ENCODE measurements around the gene FGFBP1.
"Not testable (repeated sequence)": the region's sequence is repeated elsewhere in the genome, so short reads cannot be mapped to it uniquely, and the experiment has no call there.

The FGFBP1 gene

DNA sequence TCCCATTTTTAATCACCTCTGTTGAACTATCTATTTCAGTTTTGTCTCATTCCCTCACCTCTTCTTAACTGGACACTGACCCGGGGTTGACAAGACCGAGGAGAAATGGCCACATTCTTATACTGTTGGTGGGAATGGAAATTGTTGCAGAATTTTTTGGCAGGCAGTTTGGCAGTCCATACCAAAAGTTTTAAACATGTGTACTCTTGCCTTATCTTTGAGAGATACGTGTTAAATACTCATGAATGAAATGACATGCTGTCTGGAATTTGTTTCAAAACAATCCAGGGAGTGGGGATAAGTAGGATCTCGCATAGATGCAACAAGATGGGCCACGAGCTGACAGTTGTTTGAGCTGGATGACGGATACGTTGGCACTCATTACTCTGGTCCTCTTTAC is 12.1 kb downstream of the FGFBP1 start:
- no peak overlapping the region for H3K4me3 ChIP-seq (ENCODE audit: low read length)
- peak; percentile 70 for DNase-seq (ENCODE audit: low read depth)
- TF ChIP-seq, protein P1, sequence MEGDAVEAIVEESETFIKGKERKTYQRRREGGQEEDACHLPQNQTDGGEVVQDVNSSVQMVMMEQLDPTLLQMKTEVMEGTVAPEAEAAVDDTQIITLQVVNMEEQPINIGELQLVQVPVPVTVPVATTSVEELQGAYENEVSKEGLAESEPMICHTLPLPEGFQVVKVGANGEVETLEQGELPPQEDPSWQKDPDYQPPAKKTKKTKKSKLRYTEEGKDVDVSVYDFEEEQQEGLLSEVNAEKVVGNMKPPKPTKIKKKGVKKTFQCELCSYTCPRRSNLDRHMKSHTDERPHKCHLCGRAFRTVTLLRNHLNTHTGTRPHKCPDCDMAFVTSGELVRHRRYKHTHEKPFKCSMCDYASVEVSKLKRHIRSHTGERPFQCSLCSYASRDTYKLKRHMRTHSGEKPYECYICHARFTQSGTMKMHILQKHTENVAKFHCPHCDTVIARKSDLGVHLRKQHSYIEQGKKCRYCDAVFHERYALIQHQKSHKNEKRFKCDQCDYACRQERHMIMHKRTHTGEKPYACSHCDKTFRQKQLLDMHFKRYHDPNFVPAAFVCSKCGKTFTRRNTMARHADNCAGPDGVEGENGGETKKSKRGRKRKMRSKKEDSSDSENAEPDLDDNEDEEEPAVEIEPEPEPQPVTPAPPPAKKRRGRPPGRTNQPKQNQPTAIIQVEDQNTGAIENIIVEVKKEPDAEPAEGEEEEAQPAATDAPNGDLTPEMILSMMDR (IDR thresholded peaks at IDR 0.05; ENCODE audit: insufficient read depth, low read depth, low read length, missing control alignments) = no peak

DNA sequence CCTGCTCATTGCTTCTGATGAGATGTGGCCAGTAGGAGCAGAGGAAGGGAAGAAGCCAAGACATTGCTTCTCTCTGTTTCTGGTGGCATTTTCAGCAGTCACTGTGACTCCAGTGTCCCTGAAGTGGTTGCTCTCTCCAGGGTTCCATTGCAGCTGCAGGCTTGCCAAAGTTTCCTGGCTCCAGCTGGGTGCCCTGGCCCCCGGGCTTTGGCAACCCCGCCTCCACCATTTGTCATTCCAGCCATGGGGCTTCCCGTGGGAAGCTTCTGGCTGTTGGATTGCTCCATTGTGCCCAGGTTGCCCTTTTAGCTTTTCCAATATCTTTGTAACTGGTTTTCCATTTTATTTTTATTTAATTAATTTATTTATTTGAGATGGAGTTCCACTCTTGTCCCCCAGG is 12.7 kb downstream of the FGFBP1 start:
- TF ChIP-seq, protein P1 (IDR thresholded peaks at IDR 0.05; ENCODE audit: insufficient read depth, low read depth, low read length, missing control alignments) = no peak
- H3K4me3 ChIP-seq (ENCODE audit: low read length) = no peak overlapping the region
- DNase-seq (ENCODE audit: low read depth) = no peak

DNA sequence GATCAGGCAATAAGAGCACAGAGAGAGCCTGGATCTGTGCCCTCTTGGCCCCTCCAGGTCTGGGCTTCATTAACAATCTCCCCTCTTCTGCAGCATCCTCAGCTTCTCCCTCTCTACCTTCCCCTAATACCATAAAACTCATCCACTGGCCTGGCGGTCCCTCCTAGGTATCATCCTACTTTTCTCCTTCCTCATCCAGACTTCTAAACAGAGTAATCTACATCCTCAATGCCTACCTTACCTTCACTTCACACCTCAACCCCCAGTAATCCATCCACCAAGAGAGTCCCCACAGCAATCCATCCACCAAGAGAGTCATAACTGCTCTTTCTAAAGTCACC is 17.0 kb downstream of the FGFBP1 start:
- DNase-seq (ENCODE audit: low read depth) = no peak
- H3K4me3 ChIP-seq (ENCODE audit: low read length) = no peak overlapping the region
- TF ChIP-seq, protein P1 (IDR thresholded peaks at IDR 0.05; ENCODE audit: insufficient read depth, low read depth, low read length, missing control alignments) = no peak

DNA sequence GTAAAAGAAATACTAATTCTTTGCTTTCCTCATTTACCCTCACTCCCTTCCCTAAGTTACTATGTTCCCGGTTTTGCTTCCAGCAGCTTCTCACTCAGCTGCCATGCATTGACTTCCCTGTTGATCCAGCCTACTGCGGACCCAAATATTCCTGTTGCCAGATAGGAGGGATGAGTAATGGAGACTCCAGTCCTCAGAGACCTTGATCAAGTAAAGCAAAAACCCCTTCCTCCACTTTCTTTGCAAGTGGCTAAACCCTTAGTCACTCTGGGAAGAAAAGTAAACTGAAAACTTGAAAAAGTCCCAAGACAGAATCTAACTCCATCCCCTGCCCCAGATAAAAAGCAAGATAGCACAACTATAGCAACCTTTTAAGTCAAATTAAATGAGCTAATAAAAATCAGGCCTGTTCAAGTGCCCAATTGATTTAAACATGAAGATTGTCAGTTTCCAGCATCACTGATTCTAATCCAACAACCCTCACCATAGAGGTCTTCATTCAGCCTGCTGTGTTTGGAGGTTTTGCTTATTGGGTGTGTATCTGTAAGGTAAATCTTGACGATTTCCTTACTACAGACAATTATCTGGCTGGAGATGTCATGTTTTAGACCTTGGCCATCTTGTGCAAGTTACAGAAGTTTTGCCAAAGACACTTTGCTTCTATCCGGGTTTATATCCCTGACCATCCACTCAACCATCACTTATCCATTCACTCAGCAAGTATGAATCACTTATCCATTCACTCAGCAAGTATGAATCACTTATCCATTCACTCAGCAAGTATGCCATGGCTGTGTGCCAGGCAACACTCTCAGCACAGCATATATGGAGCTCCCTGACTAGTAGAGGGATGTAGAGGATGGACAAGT is 17.6 kb downstream of the FGFBP1 start:
- H3K4me3 ChIP-seq (ENCODE audit: low read length) = no peak overlapping the region
- DNase-seq (ENCODE audit: low read depth) = peak; percentile 99
- TF ChIP-seq, protein P1 (IDR thresholded peaks at IDR 0.05; ENCODE audit: insufficient read depth, low read depth, low read length, missing control alignments) = no peak

DNA sequence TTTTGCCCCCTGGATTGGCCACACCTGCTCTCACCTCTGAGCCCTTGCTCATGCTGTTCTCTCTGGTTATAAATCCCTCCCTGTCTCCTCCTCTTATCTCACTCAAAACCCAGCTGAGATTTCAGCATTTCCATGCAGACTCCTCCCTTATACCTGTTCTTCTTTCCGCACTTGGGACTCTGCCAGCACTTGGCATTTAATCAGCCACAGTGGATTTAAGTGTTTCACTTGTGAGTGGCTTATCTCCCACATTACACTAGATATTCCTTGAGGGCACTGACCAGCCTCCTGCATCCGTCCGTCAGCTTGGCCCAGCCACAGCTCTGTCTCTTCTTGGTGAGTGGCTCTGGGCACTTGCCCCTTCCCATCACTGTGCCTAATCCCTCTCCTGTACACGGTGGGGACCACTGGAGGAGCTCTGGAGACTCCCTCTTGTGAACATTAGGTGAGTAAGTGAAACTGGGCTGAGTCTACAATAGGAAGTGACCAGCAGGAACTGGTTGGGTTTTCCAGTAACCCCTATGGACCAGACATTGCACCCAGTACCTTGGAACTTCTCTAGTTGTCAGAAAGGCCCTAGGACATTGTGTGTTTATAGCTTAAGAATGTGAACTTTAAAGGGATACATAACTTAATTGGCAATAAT is 19.9 kb downstream of the FGFBP1 start:
- DNase-seq (ENCODE audit: low read depth) = peak; percentile 83
- TF ChIP-seq, protein P1 (IDR thresholded peaks at IDR 0.05; ENCODE audit: insufficient read depth, low read depth, low read length, missing control alignments) = no peak
- no peak overlapping the region for H3K4me3 ChIP-seq (ENCODE audit: low read length)

DNA sequence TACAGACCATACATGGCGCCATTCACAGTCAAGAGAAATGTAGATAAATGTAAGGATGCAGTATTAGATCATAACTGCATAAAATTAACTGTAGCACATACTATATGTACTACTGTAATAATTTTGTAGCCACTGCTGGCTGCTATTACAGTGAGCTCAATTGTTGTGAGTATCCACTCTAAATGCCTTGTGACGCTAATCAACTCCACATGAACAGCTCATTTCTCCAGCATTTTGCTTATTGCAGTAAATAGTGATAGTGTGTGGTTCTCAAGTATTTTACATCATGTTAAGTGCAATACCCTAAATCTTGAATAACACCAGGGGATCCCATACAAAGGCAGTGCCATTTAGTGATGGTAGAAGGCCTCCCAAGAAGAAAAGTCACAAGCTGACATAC is 21.2 kb downstream of the FGFBP1 start:
- TF ChIP-seq, protein P1 (IDR thresholded peaks at IDR 0.05; ENCODE audit: insufficient read depth, low read depth, low read length, missing control alignments) = no peak
- no peak for DNase-seq (ENCODE audit: low read depth)
- H3K4me3 ChIP-seq (ENCODE audit: low read length) = no peak overlapping the region

DNA sequence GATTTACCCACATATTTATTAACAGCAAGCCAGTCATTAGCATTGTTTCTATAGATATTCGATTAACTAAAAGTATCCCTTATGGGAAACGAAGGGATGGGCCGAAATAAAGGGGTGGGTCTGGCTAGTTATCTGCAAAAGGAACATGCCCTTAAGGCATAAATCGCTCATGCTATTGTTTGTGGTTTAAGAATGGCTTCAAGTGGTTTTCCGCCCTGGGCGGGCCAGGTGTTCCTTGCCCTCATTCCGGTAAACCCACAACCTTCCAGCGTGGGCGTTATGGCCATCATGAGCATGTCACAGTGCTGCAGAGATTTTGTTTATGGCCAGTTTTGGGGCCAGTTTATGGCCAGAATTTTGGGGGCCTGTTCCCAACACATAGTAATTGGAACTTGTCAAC is 22.2 kb downstream of the FGFBP1 start:
- DNase-seq (ENCODE audit: low read depth) = peak; percentile 54
- H3K4me3 ChIP-seq (ENCODE audit: low read length) = not testable (repeated sequence)

Data from epithelial cell of esophagus (primary cell).